Stimulated activated naive B cell treated with anti-CD40 and anti-IgM and Interleukin-4, amounts not matched to agents 10 μg/mL and 1 μg/mL and 100 μg/mL, for 72 hours (primary cell): ENCODE measurements around the gene TMC6.
"Not testable (repeated sequence)": the region's sequence is repeated elsewhere in the genome, so short reads cannot be mapped to it uniquely, and the experiment has no call there.

ENCODE experiments used
- ATAC-seq, 2 donors: fragments of 150-1000 bp; cut with Tn5 transposase; replicated peaks; 2 replicates each; pipeline ENCODE4 v1.10.0; 2021; ENCODE audit warnings: moderate library complexity in 1 of 2
- DNase-seq: peaks from one replicate; pipeline ENCODE4 v3.0.0; 2021
- H3K27ac Mint-ChIP-seq: one replicate; pipeline ENCODE4 v1.8.0; 2022; ENCODE audit warnings: mild to moderate bottlenecking, mixed read lengths
- H3K27me3 Mint-ChIP-seq, 2 donors: one replicate each; pipeline ENCODE4 v1.8.0; 2022; ENCODE audit warnings: mixed read lengths in 2 of 2
- H3K36me3 Mint-ChIP-seq, 2 donors: one replicate each; pipeline ENCODE4 v1.8.0; 2022; ENCODE audit warnings: mixed read lengths in 2 of 2, mild to moderate bottlenecking in 1 of 2
- H3K4me1 Mint-ChIP-seq, 2 donors: one replicate each; pipeline ENCODE4 v1.8.0; 2022; ENCODE audit warnings: mixed read lengths in 2 of 2, mild to moderate bottlenecking in 1 of 2
- H3K4me3 Mint-ChIP-seq, 2 donors: one replicate each; pipeline ENCODE4 v1.8.0; 2022; ENCODE audit warnings: mild to moderate bottlenecking in 2 of 2, mixed read lengths in 2 of 2, moderate library complexity in 1 of 2
- H3K9me3 Mint-ChIP-seq, 2 donors: one replicate each; pipeline ENCODE4 v1.8.0; 2022; ENCODE audit warnings: mixed read lengths in 2 of 2, mild to moderate bottlenecking in 1 of 2

Gene TMC6

GRCh38 chr17:78144147-78144719, 15.7 kb upstream of the TMC6 start:
- peak; percentile 3 to 4 for ATAC-seq
- Mint-ChIP-seq H3K9me3 (peaks cover 3 to 5% of the 10 kb centered on the region in 2 donors), H3K36me3 (peaks cover 37 to 45% of the 10 kb centered on the region in 2 donors), H3K4me1 (peaks cover 65 to 96% of the 10 kb centered on the region in 2 donors), H3K27ac (peak overlapping the region; percentile 98), H3K27me3 (no peaks in the 10 kb centered on the region), H3K4me3 (peak overlapping the region; percentile 68 to 70)
- DNase-seq = no peak

GRCh38 chr17:78143214-78144146, 14.9 kb upstream of the TMC6 start:
- ATAC-seq (no peak), DNase-seq (no peak)
- Mint-ChIP-seq H3K9me3 (peaks cover under 1 to 2% of the 10 kb centered on the region in 2 donors), H3K36me3 (peaks cover 41 to 48% of the 10 kb centered on the region in 2 donors), H3K27ac (peak overlapping the region; percentile 98), H3K4me3 (peak overlapping the region; percentile 37 to 68), H3K4me1 (peaks cover 69 to 98% of the 10 kb centered on the region in 2 donors), H3K27me3 (no peaks in the 10 kb centered on the region)

- Mint-ChIP-seq H3K4me3 (peak overlapping the region; percentile 37 to 68), H3K27ac (peak overlapping the region; percentile 98), H3K4me1 (peaks cover 74 to 98% of the 10 kb centered on the region in 2 donors), H3K27me3 (no peaks in the 10 kb centered on the region), H3K36me3 (peaks cover 49 to 57% of the 10 kb centered on the region in 2 donors), H3K9me3 (no peaks in the 10 kb centered on the region)
- DNase-seq = peak; percentile 48
- ATAC-seq = no peak
Measured at GRCh38 chr17:78142119-78142861, 13.7 kb upstream of the TMC6 start.

GRCh38 chr17:78141437-78142118, 13.0 kb upstream of the TMC6 start:
- Mint-ChIP-seq H3K27me3 (no peaks in the 10 kb centered on the region), H3K27ac (peak overlapping the region; percentile 98), H3K4me1 (peaks cover 71 to 98% of the 10 kb centered on the region in 2 donors), H3K36me3 (peaks cover 52 to 64% of the 10 kb centered on the region in 2 donors), H3K9me3 (no peaks in the 10 kb centered on the region), H3K4me3 (peak overlapping the region; percentile 37 to 69)
- ATAC-seq (no peak), DNase-seq (no peak)

- Mint-ChIP-seq H3K4me1 (peaks cover 72 to 97% of the 10 kb centered on the region in 2 donors), H3K4me3 (peak overlapping the region; percentile 37 to 77), H3K27ac (peak overlapping the region; percentile 98), H3K27me3 (no peaks in the 10 kb centered on the region), H3K36me3 (peaks cover 62 to 76% of the 10 kb centered on the region in 2 donors), H3K9me3 (no peaks in the 10 kb centered on the region)
- peak; percentile 73 to 82 for ATAC-seq
- peak; percentile 99 for DNase-seq
Measured at GRCh38 chr17:78140169-78141051, 11.9 kb upstream of the TMC6 start.

- not testable (repeated sequence) for H3K9me3 Mint-ChIP-seq, DNase-seq, H3K27me3 Mint-ChIP-seq, ATAC-seq
- Mint-ChIP-seq H3K4me3 (peak overlapping the region; percentile 22 to 37), H3K27ac (peak overlapping the region; percentile 28), H3K4me1 (peaks cover 75 to 96% of the 10 kb centered on the region in 2 donors), H3K36me3 (peaks cover 66 to 82% of the 10 kb centered on the region in 2 donors)
Measured at GRCh38 chr17:78139861-78140168, 11.3 kb upstream of the TMC6 start.

- Mint-ChIP-seq H3K4me3 (peak overlapping the region; percentile 52 to 62), H3K9me3 (no peaks in the 10 kb centered on the region), H3K27ac (peak overlapping the region; percentile 95), H3K4me1 (peaks cover 74 to 96% of the 10 kb centered on the region in 2 donors), H3K36me3 (peaks cover 79 to 91% of the 10 kb centered on the region in 2 donors), H3K27me3 (no peaks in the 10 kb centered on the region)
- DNase-seq (no peak), ATAC-seq (no peak)
Measured at GRCh38 chr17:78138204-78139060, 9.9 kb upstream of the TMC6 start.

GRCh38 chr17:78137392-78138203, 9.0 kb upstream of the TMC6 start:
- H3K4me3 Mint-ChIP-seq = peak overlapping the region; percentile 70 to 71

GRCh38 chr17:78135858-78136500, 7.4 kb upstream of the TMC6 start:
- H3K36me3 Mint-ChIP-seq = peaks cover 78 to 89% of the 10 kb centered on the region in 2 donors

More at GRCh38 chr17:78137392-78138203, 9.0 kb upstream of the TMC6 start:
- Mint-ChIP-seq H3K27me3 (no peaks in the 10 kb centered on the region), H3K27ac (peak overlapping the region; percentile 95), H3K4me1 (peaks cover 76 to 96% of the 10 kb centered on the region in 2 donors), H3K36me3 (peaks cover 80 to 91% of the 10 kb centered on the region in 2 donors), H3K9me3 (no peaks in the 10 kb centered on the region)
- ATAC-seq = peak; percentile 7 to 15
- DNase-seq = no peak

GRCh38 chr17:78134899-78135385, 6.4 kb upstream of the TMC6 start:
- Mint-ChIP-seq H3K4me1 (peaks cover 67 to 89% of the 10 kb centered on the region in 2 donors), H3K9me3 (no peaks in the 10 kb centered on the region), H3K4me3 (peak overlapping the region; percentile 28 to 99), H3K27me3 (no peaks in the 10 kb centered on the region), H3K36me3 (peaks cover 81 to 91% of the 10 kb centered on the region in 2 donors), H3K27ac (peak overlapping the region; percentile 31)
- ATAC-seq = no peak
- no peak for DNase-seq

More at GRCh38 chr17:78135858-78136500, 7.4 kb upstream of the TMC6 start:
- no peaks in the 10 kb centered on the region for H3K9me3 Mint-ChIP-seq
- H3K27me3 Mint-ChIP-seq = no peaks in the 10 kb centered on the region
- H3K4me1 Mint-ChIP-seq = peaks cover 65 to 88% of the 10 kb centered on the region in 2 donors
- H3K27ac Mint-ChIP-seq = peak overlapping the region; percentile 86
- DNase-seq = no peak
- ATAC-seq = no peak
- peak overlapping the region; percentile 58 to 60 for H3K4me3 Mint-ChIP-seq
